Hematopoietic multipotent progenitor cell treated with erythropoietin and hydrocortisone succinate and interleukin-3 and kit ligand, for 17 days (in vitro differentiated cells): ENCODE measurements around the gene CHPF.

ENCODE experiments used
- DNase-seq: peaks from one replicate; pipeline ENCODE4 v3.0.0-alpha.2; 2015; ENCODE audit warnings: low spot score

The CHPF gene

DNA sequence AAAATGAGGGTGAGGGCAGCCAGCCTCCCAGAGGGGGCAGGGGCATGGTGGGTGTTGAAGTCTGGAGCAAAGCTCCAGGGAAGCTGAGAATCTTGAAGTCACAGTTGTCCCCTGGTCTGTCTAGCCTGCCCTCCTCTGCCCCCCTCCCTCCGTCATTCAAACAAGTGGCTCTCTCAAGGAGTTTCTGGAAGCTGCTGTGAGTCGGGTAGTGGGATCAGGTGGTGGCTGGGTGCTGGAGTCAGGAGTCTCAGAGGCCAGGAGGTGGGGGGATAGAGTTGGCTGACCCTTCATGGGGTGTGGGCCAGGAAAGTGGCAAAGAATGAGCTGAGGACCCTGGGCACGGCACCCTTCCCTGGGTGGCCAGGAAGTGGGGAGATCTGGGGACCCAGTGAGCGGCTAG is 29.8 kb downstream of the CHPF start:
- DNase-seq: no peak

DNA sequence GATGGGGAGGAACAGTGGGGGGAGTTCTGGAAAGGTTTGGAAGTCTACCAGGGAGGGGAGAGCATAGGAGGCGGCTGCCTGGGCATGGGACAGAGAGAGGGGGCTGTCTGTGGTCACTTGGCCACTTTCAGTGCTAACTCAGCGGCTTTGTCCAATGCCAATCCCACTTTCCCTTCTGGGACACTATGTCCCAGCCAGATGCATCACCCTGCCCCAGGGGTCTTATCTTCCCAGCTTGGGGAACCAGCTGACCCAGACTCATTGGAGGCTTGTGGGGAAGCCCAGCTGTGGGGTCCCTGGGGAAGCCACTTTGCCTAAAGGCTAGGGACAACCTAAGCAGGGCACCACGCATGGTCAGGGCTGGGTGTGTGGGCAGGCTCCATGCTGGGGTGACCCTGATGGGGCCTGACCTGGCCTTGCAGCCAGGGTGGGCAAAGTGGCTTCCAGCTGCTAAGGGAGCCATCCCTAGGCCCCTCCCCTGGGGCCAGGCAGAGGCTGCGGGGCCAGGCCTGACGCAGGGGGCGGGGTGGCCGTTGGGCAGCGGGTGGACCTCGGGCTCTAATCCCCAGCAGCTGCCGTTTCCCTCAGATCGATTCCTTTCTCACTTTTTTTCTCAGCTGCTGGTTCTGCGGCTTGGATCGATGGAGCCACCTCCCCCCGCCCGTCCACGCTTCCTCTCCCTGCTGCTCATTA is 30.9 kb downstream of the CHPF start:
- no peak for DNase-seq

DNA sequence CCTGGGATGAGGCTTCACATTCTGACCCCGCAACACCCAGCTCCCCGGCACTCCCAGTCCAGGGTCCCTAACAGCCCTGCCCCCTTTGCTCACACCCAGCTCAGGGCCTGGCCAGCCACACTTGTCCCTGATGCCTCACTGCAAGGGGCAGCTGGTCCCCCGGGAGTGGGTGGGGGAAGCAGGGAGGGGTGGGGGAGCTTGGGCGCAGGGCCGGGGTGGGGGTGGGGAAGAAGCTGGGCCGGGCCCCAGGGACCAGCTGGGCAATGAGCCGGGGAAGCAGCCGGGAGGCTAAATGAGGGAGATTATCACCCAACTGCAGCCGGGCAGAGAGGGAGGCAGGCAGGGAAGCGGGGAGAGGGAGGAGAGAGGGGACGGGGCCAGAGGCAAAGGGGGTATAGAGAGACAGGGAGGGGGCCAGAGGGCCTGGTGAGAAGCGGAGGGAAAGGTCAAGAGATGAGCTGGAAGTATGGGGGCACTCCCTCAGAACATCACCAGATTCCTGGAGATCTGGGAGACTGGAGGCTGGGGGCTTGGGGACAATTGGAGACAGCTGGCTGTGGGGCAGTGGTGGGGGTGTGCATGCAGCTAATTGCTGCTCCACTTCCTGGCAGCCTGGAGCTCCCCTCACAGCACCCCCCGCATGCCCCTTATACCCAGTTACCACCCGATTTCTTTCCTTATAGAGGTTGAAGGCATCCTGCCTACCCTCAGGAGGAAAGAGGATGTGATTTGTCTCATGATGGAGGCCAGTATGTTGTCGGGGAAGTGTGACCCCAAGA is 31.9 kb downstream of the CHPF start:
- DNase-seq: peak; percentile 27

GRCh38 chr2:219510512-219511135 is 33.0 kb downstream of the CHPF start:
- DNase-seq: no peak

- DNase-seq: peak; percentile 81
These were observed 33.7 kb downstream of the CHPF start for GRCh38 chr2:219509780-219510511.

- DNase-seq: peak; percentile 13
These were observed 34.4 kb downstream of the CHPF start for GRCh38 chr2:219508971-219509779.

- DNase-seq: no peak
These were observed 35.2 kb downstream of the CHPF start for GRCh38 chr2:219508444-219508734.

DNA sequence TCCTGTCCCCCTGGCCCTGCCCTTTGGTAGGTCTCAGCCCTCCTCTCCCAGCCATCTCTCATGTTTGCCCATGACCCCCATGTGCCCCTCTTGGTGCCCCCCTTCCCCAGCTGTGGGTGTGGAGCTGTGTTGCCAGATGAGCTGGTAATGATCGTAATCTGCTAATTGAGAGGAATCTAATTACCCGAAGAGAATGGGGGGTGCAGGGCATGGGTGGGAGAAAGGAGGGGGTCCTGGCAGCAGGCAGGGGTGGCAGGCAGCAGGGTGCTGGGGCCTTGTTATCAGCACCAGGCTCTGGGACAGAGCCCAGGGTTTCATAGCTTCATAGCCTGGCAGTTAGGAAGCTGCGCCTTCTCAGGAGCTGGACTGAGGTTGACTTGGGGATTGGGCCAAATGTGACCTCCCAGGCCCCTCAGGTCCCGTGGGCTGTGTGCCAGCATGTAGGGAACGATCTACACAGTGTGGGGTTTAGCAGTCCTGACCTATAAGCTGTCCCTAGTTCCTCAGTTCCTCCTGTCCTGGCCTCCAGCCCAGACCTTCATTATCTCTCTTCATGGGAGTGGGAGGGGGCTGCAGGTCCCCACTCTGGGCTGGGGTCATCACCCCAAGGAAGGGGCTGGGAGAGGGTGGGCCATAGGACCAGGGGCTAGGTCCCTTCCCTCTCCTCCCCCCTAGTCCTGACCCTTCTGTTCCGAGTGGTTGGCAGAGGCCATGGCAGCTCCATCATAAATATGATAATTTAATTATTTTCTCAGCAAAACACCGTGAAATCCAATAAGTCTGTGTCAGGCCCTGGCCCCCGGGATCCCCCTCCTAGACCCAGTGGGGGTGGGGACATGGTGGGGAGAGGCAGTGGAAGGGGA is 35.8 kb downstream of the CHPF start:
- DNase-seq: no peak

DNA sequence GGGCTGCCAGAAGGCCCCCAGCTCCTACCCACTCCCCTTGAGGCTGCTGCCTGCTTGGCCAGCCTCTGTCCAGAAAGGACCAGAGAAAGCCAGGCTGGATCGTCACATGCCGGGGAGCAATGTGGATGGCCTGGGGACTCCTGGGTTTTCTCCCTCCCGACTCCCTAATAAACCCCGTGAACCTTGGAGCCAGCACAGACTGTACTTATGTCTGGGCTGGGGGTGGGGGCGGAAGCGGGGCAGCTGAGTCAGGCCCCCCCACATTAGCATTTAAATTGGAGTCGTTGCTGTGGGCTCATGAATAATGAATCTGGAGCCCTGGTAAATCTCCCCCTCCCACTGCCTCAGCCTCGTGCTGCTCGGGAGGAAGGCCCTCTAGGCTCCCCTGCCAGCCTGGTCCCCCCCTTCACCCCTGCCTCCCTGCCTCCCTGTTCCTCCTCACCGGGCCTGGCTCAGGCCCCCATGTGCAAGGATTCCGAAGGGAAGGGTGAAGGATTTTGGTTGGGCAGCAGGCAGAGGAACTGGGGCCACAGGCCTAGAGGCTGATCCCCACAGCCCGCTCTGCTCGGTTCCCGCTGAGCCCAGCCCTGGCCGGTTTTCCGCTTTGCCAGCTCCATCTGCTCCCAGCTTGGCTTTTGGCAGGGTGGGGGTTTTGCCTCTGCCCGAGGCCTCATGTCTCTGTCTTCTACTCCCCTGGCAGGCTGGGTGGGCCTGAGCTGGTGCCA is 36.6 kb downstream of the CHPF start:
- DNase-seq: no peak

GRCh38 chr2:219506153-219506801 is 37.3 kb downstream of the CHPF start:
- DNase-seq: no peak

DNA sequence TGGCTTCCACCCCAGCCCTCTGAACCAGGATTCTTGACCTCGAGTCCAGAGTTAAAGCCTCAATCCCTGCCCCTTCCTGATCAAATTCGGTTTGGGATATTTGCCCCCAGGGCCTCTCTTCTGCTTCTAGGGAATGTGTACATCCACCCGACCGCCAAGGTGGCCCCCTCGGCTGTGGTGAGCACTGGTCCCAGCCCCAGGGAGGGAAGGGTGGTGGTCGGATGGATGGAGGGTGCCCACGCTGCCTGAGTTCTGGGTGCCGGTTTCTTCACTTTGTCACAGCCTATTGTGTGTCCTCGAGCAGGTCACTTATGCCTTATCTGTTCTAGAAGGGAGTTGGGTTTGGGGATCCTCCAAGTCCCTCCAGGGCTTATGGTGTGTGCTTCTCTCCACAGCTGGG is 38.0 kb downstream of the CHPF start:
- no peak for DNase-seq

GRCh38 chr2:219502618-219503017 is 41.0 kb downstream of the CHPF start:
- DNase-seq: no peak

DNA sequence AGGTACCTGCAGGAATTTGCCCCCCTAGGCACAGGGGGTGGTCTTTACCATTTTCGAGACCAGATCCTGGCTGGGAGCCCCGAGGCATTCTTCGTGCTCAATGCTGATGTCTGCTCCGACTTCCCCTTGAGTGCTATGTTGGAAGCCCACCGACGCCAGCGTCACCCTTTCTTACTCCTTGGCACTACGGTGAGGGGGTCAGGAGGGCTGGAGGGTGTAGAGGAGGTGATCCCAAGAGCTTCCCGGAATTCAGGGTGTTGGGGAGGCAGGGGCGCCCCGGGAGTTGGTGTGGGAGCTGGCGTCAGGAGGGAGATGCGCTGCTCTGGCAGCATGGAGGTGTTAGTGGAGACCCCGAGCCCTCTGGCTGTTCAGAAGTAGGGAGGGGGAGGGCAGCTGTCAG is 41.8 kb downstream of the CHPF start:
- no peak for DNase-seq

DNA sequence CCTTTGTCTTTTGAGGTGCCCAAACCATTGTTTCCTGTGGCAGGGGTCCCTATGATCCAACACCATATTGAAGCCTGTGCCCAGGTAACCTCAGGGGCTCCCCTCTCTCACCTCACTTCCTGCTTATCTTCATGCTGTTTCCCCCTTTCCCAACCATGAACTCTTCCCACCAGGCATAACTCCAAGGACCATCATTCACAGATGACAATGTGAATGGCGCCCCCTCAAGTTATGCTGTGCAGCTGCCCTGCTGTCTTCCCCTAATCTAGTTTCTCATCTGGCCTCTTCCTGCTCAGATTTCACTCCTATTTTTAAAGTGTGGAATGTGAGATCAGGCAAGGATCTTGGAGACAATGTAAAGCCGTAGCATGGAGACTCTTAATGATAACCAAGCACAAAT is 43.5 kb downstream of the CHPF start:
- no peak for DNase-seq

GRCh38 chr2:219499555-219499954 is 44.1 kb downstream of the CHPF start:
- no peak for DNase-seq

- no peak for DNase-seq
These were observed 44.6 kb downstream of the CHPF start for GRCh38 chr2:219499058-219499307.

DNA sequence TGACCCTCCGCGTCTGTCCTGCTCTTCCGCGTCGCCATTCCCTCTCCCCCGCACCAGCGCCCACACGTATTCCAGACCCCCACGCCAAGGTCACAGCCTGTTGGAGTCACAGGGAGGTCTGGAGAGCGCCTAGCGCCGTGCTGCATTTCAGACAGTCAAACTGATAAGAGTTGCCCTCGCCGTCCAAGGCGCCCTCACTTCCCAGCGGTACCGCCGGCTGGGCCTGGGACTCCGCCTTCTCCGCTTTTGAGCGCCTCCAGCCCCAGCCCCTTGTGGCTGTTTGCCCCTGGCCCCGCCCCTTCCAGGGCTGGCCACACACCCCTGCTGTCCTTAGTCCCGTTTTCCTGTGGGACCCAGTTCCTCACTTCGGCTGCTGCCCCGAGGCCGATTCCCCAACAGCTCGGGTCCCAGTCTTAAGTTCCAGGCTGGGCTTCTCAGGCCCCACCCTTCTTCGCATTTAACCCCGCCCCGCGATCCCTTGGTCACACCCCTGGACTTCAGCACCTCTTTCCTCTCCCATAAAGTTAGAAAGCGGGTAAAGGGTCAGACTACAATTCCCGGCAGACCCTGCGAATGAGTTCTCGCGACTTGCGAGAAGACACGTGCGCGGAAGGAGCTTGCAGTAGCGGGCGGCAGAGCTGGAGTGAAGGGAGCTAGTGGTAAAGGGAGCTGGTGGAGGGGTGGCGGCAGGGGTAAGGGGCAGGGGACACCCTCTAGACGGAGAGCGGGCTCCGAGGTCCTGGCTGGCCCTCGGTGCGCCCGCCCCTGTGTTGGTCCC is 45.1 kb downstream of the CHPF start, which contains the start of gene GMPPA:
Gene GMPPA, plus strand, starts transcription at position 612 of the 778 bp plus-strand sequence. CDS start 1,085 bp downstream, outside the sequence.
- DNase-seq: peak; percentile 91

- DNase-seq: peak; percentile 49
These were observed 45.9 kb downstream of the CHPF start for GRCh38 chr2:219497495-219498279.
